HEK293 (cell line): ENCODE results near the gene COQ8A.
A peak's percentile ranks its signal among the peaks of the same experiment; 100 is the strongest.

Experiments
- MZF1 ChIP-seq: fragments of 450-650 bp; formaldehyde crosslinking; IDR thresholded peaks from 2 replicates; pipeline ENCODE4 v1.5.1; 2017; ENCODE audit warnings: missing biosample characterization, missing genetic modification characterization, borderline replicate concordance
- PBX3 ChIP-seq: sonication (generic); formaldehyde crosslinking; IDR thresholded peaks from 2 replicates; pipeline ENCODE4 v1.8.1; 2022; ENCODE audit warnings: mild to moderate bottlenecking, moderate library complexity, missing genetic modification reagents
- TCF7L2 ChIP-seq: IDR thresholded peaks from 2 replicates; pipeline ENCODE4 v1.6.1; 2011; ENCODE audit warnings: low read depth, mild to moderate bottlenecking, inconsistent platforms, low read length, moderate library complexity, borderline replicate concordance
- ZBTB21 ChIP-seq: fragments of 450-650 bp; formaldehyde crosslinking; IDR thresholded peaks from 2 replicates; pipeline ENCODE4 v1.5.1; 2017; ENCODE audit warnings: missing biosample characterization, missing genetic modification characterization
- ZNF155 ChIP-seq: fragments of 450-650 bp; formaldehyde crosslinking; IDR thresholded peaks from 2 replicates; pipeline ENCODE4 v1.5.1; 2016; ENCODE audit warnings: missing biosample characterization, missing genetic modification characterization
- ZNF18 ChIP-seq: fragments of 450-650 bp; formaldehyde crosslinking; IDR thresholded peaks from 2 replicates; pipeline ENCODE4 v1.5.1; 2016; ENCODE audit warnings: missing biosample characterization, missing genetic modification characterization
- ZNF248 ChIP-seq: fragments of 450-650 bp; formaldehyde crosslinking; IDR thresholded peaks from 2 replicates; pipeline ENCODE4 v1.5.1; 2017; ENCODE audit warnings: missing biosample characterization, missing genetic modification characterization
- ZNF292 ChIP-seq: fragments of 450-650 bp; formaldehyde crosslinking; IDR thresholded peaks from 2 replicates; pipeline ENCODE4 v1.5.1; 2016; ENCODE audit warnings: low read depth, missing biosample characterization, missing genetic modification characterization, borderline replicate concordance
- ZNF354C ChIP-seq: fragments of 450-650 bp; formaldehyde crosslinking; IDR thresholded peaks from 2 replicates; pipeline ENCODE4 v1.5.1; 2016; ENCODE audit warnings: missing biosample characterization, missing genetic modification characterization, low read depth, borderline replicate concordance
- ZNF426 ChIP-seq: fragments of 450-650 bp; formaldehyde crosslinking; IDR thresholded peaks from 2 replicates; pipeline ENCODE4 v1.5.1; 2017; ENCODE audit warnings: missing biosample characterization, missing genetic modification characterization, mild to moderate bottlenecking, inconsistent platforms, moderate library complexity
- ZNF501 ChIP-seq: fragments of 450-650 bp; formaldehyde crosslinking; IDR thresholded peaks from 2 replicates; pipeline ENCODE4 v1.5.1; 2016; ENCODE audit warnings: missing biosample characterization, missing genetic modification characterization
- ZNF518A ChIP-seq: fragments of 450-650 bp; formaldehyde crosslinking; conservative IDR thresholded peaks from 2 replicates; pipeline ENCODE4 v1.5.1; 2016; ENCODE audit warnings: low read depth, missing biosample characterization, missing genetic modification characterization
- ZNF585B ChIP-seq: fragments of 450-650 bp; formaldehyde crosslinking; IDR thresholded peaks from 2 replicates; pipeline ENCODE4 v1.5.1; 2016; ENCODE audit warnings: missing biosample characterization, missing genetic modification characterization
- ZNF600 ChIP-seq: fragments of 450-650 bp; formaldehyde crosslinking; IDR thresholded peaks from 2 replicates; pipeline ENCODE4 v1.5.1; 2016; ENCODE audit warnings: missing biosample characterization, missing genetic modification characterization
- ZNF692 ChIP-seq: fragments of 450-650 bp; formaldehyde crosslinking; IDR thresholded peaks from 2 replicates; pipeline ENCODE4 v1.5.1; 2016; ENCODE audit warnings: missing biosample characterization, missing genetic modification characterization
- ZNF791 ChIP-seq: fragments of 450-650 bp; formaldehyde crosslinking; IDR thresholded peaks from 2 replicates; pipeline ENCODE4 v1.5.1; 2016; ENCODE audit warnings: missing biosample characterization, missing genetic modification characterization
- ZSCAN23 ChIP-seq: fragments of 450-650 bp; formaldehyde crosslinking; IDR thresholded peaks from 2 replicates; pipeline ENCODE4 v1.5.1; 2016; ENCODE audit warnings: missing biosample characterization, missing genetic modification characterization
- ZSCAN5A ChIP-seq: fragments of 450-650 bp; formaldehyde crosslinking; IDR thresholded peaks from 2 replicates; pipeline ENCODE4 v1.5.1; 2016; ENCODE audit warnings: missing biosample characterization, missing genetic modification characterization
- TF ChIP-seq, protein P1 (sequence below): fragments of 450-650 bp; formaldehyde crosslinking; IDR thresholded peaks from 2 replicates; pipeline ENCODE4 v1.5.1; 2017; ENCODE audit warnings: missing biosample characterization, missing genetic modification characterization
- TF ChIP-seq, protein P2 (sequence below): fragments of 450-650 bp; formaldehyde crosslinking; IDR thresholded peaks from 2 replicates; pipeline ENCODE4 v1.5.1; 2016; ENCODE audit warnings: missing biosample characterization, missing genetic modification characterization
- TF ChIP-seq, protein P3 (sequence below): fragments of 450-650 bp; formaldehyde crosslinking; IDR thresholded peaks from 2 replicates; pipeline ENCODE4 v1.5.1; 2017; ENCODE audit warnings: missing biosample characterization, missing genetic modification characterization

Gene COQ8A

DNA sequence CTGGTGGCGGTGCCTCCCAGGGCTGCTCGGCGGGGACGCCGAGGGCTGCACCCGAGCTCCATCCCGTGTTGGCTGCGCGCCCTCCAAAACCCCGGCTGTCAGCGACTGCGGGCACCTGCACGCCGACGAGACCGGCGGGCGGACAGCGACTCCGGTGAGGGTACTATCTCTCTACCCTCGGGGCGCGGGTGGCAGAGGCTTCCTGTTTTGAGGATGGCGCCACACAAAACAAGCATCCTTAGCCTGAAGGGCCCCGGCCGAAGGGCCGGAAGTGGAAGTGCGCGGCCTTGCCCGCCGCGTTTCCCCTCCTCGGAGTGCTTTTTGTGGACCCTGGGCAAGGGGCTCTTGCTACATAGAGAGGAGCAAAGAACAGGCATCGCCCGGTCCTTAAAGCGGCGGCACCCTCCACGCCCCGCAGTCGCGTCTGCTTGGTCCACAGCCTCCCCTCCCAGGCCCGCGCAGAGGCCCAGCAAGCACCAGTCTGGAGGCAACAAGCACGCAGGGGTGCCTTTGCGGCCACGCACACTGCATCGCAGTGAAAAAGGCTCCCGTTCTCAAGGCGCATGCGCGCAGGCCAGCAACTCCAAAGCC is 561 bp upstream of the COQ8A start (continued):
- peak; percentile 72; the same call in 1 of the 2 replicates for TF ChIP-seq ZNF518A
- no peak for TF ChIP-seq ZNF585B (tag by site-specific recombination)
- peak; percentile 67 for TF ChIP-seq MZF1 (tag by site-specific recombination)
- TF ChIP-seq ZNF248, result no peak
- TF ChIP-seq, protein P1, sequence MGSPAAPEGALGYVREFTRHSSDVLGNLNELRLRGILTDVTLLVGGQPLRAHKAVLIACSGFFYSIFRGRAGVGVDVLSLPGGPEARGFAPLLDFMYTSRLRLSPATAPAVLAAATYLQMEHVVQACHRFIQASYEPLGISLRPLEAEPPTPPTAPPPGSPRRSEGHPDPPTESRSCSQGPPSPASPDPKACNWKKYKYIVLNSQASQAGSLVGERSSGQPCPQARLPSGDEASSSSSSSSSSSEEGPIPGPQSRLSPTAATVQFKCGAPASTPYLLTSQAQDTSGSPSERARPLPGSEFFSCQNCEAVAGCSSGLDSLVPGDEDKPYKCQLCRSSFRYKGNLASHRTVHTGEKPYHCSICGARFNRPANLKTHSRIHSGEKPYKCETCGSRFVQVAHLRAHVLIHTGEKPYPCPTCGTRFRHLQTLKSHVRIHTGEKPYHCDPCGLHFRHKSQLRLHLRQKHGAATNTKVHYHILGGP (tag by site-specific recombination), result no peak
- TF ChIP-seq ZNF426 (tag by site-specific recombination), result no peak
- no peak for TF ChIP-seq ZNF354C (tag by site-specific recombination)
- peak; percentile 99 for TF ChIP-seq ZNF692 (tag by site-specific recombination)
- peak; percentile 82; the same call in 1 of the 2 replicates for TF ChIP-seq ZSCAN23 (tag by site-specific recombination)
- peak; percentile 73 for TF ChIP-seq ZBTB21 (tag by site-specific recombination)
- no peak for TF ChIP-seq ZNF155 (tag by site-specific recombination)
- TF ChIP-seq, protein P2, sequence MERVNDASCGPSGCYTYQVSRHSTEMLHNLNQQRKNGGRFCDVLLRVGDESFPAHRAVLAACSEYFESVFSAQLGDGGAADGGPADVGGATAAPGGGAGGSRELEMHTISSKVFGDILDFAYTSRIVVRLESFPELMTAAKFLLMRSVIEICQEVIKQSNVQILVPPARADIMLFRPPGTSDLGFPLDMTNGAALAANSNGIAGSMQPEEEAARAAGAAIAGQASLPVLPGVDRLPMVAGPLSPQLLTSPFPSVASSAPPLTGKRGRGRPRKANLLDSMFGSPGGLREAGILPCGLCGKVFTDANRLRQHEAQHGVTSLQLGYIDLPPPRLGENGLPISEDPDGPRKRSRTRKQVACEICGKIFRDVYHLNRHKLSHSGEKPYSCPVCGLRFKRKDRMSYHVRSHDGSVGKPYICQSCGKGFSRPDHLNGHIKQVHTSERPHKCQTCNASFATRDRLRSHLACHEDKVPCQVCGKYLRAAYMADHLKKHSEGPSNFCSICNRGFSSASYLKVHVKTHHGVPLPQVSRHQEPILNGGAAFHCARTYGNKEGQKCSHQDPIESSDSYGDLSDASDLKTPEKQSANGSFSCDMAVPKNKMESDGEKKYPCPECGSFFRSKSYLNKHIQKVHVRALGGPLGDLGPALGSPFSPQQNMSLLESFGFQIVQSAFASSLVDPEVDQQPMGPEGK (tag by site-specific recombination), result peak; percentile 88
- TF ChIP-seq ZSCAN5A, result peak; percentile 95
- TF ChIP-seq PBX3 (CRISPR knock-in tag), result peak; percentile 49; the same call in 1 of the 2 replicates
- TF ChIP-seq TCF7L2, result no peak
- TF ChIP-seq, protein P3, sequence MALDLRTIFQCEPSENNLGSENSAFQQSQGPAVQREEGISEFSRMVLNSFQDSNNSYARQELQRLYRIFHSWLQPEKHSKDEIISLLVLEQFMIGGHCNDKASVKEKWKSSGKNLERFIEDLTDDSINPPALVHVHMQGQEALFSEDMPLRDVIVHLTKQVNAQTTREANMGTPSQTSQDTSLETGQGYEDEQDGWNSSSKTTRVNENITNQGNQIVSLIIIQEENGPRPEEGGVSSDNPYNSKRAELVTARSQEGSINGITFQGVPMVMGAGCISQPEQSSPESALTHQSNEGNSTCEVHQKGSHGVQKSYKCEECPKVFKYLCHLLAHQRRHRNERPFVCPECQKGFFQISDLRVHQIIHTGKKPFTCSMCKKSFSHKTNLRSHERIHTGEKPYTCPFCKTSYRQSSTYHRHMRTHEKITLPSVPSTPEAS, result peak; percentile 63
- TF ChIP-seq ZNF18 (tag by site-specific recombination), result peak; percentile 58; the same call in 1 of the 2 replicates
- peak; percentile 100 for TF ChIP-seq ZNF501 (tag by site-specific recombination)
- TF ChIP-seq ZNF292 (tag by site-specific recombination), result no peak
- 0 out of 2 replicates have a peak, but pooled peaks have one; percentile 12 for TF ChIP-seq ZNF791 (tag by site-specific recombination)
- TF ChIP-seq ZNF600 (tag by site-specific recombination), result peak; percentile 97
